ENCODE measurements around the gene SYNDIG1. TPM values are rescaled to one million over a fixed set of nuclear protein-coding genes. Genes with fewer than 3 reads are reported as not detected.

The SYNDIG1 gene
- total RNA-seq, 1 experiment from 2014 or later, result not detected

DNA sequence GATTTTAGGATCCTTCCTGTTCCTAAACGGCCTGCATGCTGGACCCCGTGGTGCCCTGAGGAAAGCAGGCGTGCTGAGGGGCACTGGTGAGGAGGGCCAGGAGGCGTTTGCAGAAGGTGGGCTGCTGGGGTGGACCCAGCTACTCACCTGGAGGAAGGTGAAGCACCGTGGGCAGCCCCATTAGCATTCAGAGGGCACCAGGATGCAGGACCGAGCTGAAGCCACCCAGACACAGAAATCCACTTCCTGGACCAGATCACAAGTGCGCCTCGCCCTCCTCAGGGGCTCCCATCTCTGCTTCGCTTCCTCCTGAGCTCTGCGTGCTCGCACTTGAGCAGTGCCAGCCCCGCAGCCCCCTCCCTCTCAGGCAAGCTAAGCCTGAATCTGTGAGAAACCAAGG, 187.0 kb downstream of the SYNDIG1 start:
- BruUV-seq (replicated peaks), result no TSS peak
- Histone ChIP-seq H3K4me1 (ENCODE audit: insufficient read depth, low read length) (peaks cover 32% of the 10 kb centered on the region), H3K4me3 (ENCODE audit: low read length) (no peak overlapping the region), H3K4me2 (ENCODE audit: low read length) (no peak overlapping the region), H3K27ac (ENCODE audit: low read length) (no peak overlapping the region), H4K20me1 (ENCODE audit: low read length) (no peaks in the 10 kb centered on the region), H3K36me3 (ENCODE audit: low read depth, low read length) (no peaks in the 10 kb centered on the region), H3K9ac (ENCODE audit: low read length) (no peak overlapping the region), H3K27me3 (ENCODE audit: low read length) (no peaks in the 10 kb centered on the region), H2AFZ (ENCODE audit: low read length) (no peak overlapping the region), H3F3A (ENCODE audit: low read length, unreplicated experiment) (no peaks in the 10 kb centered on the region), H3K9me2 (replicated peaks; ENCODE audit: low read length) (no peaks in the 10 kb centered on the region), H3K9me3 (ENCODE audit: low read length) (no peaks in the 10 kb centered on the region), H3K79me2 (ENCODE audit: low read length) (no peaks in the 10 kb centered on the region)
- intact Hi-C loops (cut with micrococcal nuclease), result loop anchor here (2.0 kb wide), 1 partner anchor 124 kb away; no protein-coding TSS in a partner anchor
- TF ChIP-seq EZH2 (IDR thresholded peaks at IDR 0.05; ENCODE audit: low read length, unreplicated experiment) (no peak), EZH2phosphoT487 (IDR thresholded peaks at IDR 0.05; ENCODE audit: borderline replicate concordance, low read length) (no peak)
- TF ChIP-seq, protein P1, sequence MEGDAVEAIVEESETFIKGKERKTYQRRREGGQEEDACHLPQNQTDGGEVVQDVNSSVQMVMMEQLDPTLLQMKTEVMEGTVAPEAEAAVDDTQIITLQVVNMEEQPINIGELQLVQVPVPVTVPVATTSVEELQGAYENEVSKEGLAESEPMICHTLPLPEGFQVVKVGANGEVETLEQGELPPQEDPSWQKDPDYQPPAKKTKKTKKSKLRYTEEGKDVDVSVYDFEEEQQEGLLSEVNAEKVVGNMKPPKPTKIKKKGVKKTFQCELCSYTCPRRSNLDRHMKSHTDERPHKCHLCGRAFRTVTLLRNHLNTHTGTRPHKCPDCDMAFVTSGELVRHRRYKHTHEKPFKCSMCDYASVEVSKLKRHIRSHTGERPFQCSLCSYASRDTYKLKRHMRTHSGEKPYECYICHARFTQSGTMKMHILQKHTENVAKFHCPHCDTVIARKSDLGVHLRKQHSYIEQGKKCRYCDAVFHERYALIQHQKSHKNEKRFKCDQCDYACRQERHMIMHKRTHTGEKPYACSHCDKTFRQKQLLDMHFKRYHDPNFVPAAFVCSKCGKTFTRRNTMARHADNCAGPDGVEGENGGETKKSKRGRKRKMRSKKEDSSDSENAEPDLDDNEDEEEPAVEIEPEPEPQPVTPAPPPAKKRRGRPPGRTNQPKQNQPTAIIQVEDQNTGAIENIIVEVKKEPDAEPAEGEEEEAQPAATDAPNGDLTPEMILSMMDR (conservative IDR thresholded peaks at IDR 0.05; ENCODE audit: low read depth, low read length), result no peak
- ATAC-seq (no peak), DNase-seq (no peak)
- POLR2A ChIA-PET (ENCODE audit: unreplicated experiment), result no interaction called here
- CTCF ChIA-PET, result no interaction called here

- POLR2A ChIA-PET (ENCODE audit: unreplicated experiment), result no interaction called here
- H3K4me3 ChIP-seq (ENCODE audit: low read length), result no peak overlapping the region; the same call in 1 of the 2 replicates
- no peaks in the 10 kb centered on the region for H3F3A ChIP-seq (ENCODE audit: low read length, unreplicated experiment)
- H3K27me3 ChIP-seq (ENCODE audit: low read length), result no peaks in the 10 kb centered on the region
- no peaks in the 10 kb centered on the region for H3K36me3 ChIP-seq (ENCODE audit: low read depth, low read length)
- H3K9ac ChIP-seq (ENCODE audit: low read length), result no peak overlapping the region
- ATAC-seq (peak; percentile 82), DNase-seq (peak; percentile 81)
- H3K4me2 ChIP-seq (ENCODE audit: low read length), result peak overlapping the region; percentile 44
- H2AFZ ChIP-seq (ENCODE audit: low read length), result 0 out of 2 replicates have a peak overlapping the region, but pooled peaks have one; percentile 33
- intact Hi-C loops (cut with micrococcal nuclease), result loop anchor here (2.0 kb wide), 1 partner anchor 124 kb away; no protein-coding TSS in a partner anchor
- H3K9me3 ChIP-seq (ENCODE audit: low read length), result no peaks in the 10 kb centered on the region
- no peaks in the 10 kb centered on the region for H3K9me2 ChIP-seq (replicated peaks; ENCODE audit: low read length)
- BruUV-seq (replicated peaks), result no TSS peak
- no peaks in the 10 kb centered on the region for H4K20me1 ChIP-seq (ENCODE audit: low read length)
- TF ChIP-seq, protein P1 (conservative IDR thresholded peaks at IDR 0.05; ENCODE audit: low read depth, low read length), result peak; percentile 55
- TF ChIP-seq EZH2phosphoT487 (IDR thresholded peaks at IDR 0.05; ENCODE audit: borderline replicate concordance, low read length), result no peak
- TF ChIP-seq EZH2 (IDR thresholded peaks at IDR 0.05; ENCODE audit: low read length, unreplicated experiment), result no peak
- peaks cover 24% of the 10 kb centered on the region for H3K4me1 ChIP-seq (ENCODE audit: insufficient read depth, low read length)
- H3K27ac ChIP-seq (ENCODE audit: low read length), result no peak overlapping the region
- CTCF ChIA-PET, result no interaction called here
- H3K79me2 ChIP-seq (ENCODE audit: low read length), result no peaks in the 10 kb centered on the region
Observed at GRCh38 chr20:24657196-24657595, 187.8 kb downstream of the SYNDIG1 start.

DNA sequence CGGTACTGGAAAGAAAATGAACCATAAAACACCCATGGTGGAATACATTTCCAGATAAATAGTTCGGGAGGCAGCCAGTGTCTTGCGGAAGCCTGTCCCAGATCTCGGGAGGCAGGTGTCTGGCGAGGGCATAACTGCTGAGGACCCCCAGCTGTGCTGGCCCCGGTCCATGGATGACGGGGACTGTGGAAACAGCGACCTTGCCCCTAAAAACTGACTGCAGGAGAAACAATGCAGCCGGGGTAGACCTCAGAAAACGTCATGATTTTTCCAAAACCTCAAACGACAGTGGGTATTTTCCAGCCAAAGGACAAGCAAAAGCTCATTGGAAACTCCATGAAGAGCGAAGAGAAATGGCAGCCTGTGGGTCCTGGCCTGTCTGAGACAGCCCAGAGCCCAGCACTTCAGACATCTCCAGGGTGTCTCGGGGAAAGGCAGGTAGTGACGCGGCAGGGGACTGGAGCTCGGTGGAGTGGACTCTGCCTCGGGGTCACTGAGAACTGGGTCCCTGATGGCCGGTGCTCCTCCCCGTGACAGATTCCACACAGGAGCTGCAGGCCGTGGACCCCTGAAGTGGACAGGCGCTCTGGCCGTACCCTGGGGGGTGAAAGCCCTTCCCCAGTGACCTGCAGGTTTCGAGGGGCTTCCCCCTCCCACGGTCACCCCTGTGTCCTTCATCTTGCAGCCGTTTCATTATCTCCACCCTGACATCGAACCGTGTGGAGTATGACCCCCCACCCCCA, 188.6 kb downstream of the SYNDIG1 start:
- peak overlapping the region; percentile 44; the same call in 1 of the 2 replicates for H3K4me2 ChIP-seq (ENCODE audit: low read length)
- POLR2A ChIA-PET (ENCODE audit: unreplicated experiment), result no interaction called here

More for the DNA sequence above, 188.6 kb downstream of the SYNDIG1 start:
- Histone ChIP-seq H3K9me3 (ENCODE audit: low read length) (no peaks in the 10 kb centered on the region), H3K9ac (ENCODE audit: low read length) (no peak overlapping the region), H3K9me2 (replicated peaks; ENCODE audit: low read length) (no peaks in the 10 kb centered on the region), H2AFZ (ENCODE audit: low read length) (peak overlapping the region; percentile 1; the same call in 1 of the 2 replicates), H3K27ac (ENCODE audit: low read length) (no peak overlapping the region), H3K4me1 (ENCODE audit: insufficient read depth, low read length) (peaks cover 19% of the 10 kb centered on the region), H3K36me3 (ENCODE audit: low read depth, low read length) (no peaks in the 10 kb centered on the region), H3F3A (ENCODE audit: low read length, unreplicated experiment) (no peaks in the 10 kb centered on the region), H3K27me3 (ENCODE audit: low read length) (no peaks in the 10 kb centered on the region), H3K79me2 (ENCODE audit: low read length) (no peaks in the 10 kb centered on the region), H3K4me3 (ENCODE audit: low read length) (no peak overlapping the region; the same call in 1 of the 2 replicates), H4K20me1 (ENCODE audit: low read length) (no peaks in the 10 kb centered on the region)
- intact Hi-C loops (cut with micrococcal nuclease), result loop anchor here (2.0 kb wide), 1 partner anchor 123 kb away; no protein-coding TSS in a partner anchor
- TF ChIP-seq EZH2phosphoT487 (IDR thresholded peaks at IDR 0.05; ENCODE audit: borderline replicate concordance, low read length) (no peak), EZH2 (IDR thresholded peaks at IDR 0.05; ENCODE audit: low read length, unreplicated experiment) (no peak)
- TF ChIP-seq, protein P1 (conservative IDR thresholded peaks at IDR 0.05; ENCODE audit: low read depth, low read length), result no peak
- BruUV-seq (replicated peaks), result no TSS peak
- no peak for ATAC-seq
- DNase-seq, result no peak
- CTCF ChIA-PET, result no interaction called here

All from PC-3 (cell line).